Measurements from ENCODE around the gene IGFBP5. TPM values are rescaled to one million over a fixed set of nuclear protein-coding genes. Genes with fewer than 3 reads are reported as not detected.

The IGFBP5 gene
- total RNA-seq, 1 donor from 2014 or later, result 26.1 TPM

DNA sequence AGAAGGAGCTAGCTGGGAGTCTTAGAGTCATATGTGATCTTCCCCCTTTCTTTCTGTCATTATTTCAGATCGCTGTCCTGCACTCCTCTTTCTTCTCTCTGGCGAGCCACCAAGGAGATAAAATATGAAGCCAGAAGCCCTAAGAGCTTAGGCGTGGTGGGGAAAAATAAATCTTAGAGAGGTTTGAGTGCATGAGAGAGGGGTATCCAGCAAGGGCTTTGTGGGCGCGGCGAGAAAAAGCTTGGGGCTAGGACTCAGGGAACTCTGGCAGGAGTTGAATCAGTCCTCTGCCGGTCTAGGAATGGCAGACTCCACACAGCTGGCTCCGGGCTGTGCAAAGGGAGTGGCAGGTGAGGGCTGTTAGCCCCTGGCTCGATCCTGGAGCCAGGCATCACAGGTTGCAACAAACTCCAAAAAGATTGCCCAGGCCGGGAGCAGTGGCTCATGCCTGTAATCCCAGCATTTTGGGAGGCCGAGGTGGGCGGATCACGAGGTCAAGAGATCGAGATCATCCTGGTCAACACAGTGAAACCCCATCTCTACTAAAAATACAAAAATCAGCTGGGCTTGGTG lies 20.1 kb upstream of the IGFBP5 start:
- FAIRE-seq, result no peak
- DNase-seq (ENCODE audit: low spot score in 2 of 2), result no peak

DNA sequence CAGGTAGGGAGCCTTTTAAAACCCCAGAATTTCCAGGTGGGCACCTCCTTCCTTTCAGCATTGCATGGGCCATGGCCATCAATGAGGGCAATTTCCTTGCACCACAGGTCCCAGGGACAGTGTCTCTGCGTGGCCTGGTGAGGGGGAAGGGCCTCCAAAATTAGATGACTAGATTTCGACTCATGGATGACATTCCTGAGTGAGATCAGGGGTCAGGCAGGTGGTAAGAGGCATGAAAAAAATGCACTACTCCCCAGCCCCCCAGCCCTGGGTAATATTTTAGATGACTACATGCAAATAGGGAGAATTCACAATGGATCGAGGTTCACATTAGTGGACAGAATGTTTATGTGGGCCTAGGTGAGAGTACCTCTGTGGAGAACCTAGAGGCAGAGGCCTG lies 19.0 kb upstream of the IGFBP5 start:
- FAIRE-seq (no peak), DNase-seq (ENCODE audit: low spot score in 2 of 2) (no peak)

GRCh38 chr2:216713691-216714336 lies 18.5 kb upstream of the IGFBP5 start:
- FAIRE-seq (no peak), DNase-seq (ENCODE audit: low spot score in 2 of 2) (peak; percentile 36 to 54)

DNA sequence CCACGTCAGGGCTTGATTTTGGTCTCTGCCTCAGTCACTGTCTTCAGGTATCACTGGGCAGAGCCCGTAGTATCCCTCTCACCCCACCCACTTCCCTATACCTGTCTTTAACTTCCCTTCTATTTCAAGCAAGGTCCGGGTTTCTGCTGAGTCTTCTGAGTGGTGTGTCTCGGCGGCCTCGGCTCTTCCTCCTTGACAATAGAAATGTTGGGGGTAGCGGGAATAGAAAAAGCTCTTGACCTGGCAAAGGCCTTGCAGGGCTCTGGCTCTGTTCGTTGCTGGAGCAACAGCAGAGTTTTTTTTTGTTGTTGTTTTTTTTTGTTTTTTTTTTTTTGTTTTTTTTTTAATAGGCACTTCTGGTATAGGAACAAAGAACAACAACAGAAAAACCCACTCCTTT lies 16.0 kb upstream of the IGFBP5 start:
- DNase-seq (ENCODE audit: low spot score in 2 of 2) (no peak), FAIRE-seq (no peak)

GRCh38 chr2:216710551-216711301 lies 15.4 kb upstream of the IGFBP5 start:
- no peak for FAIRE-seq
- DNase-seq (ENCODE audit: low spot score in 2 of 2), result no peak

- no peak for FAIRE-seq
- DNase-seq (ENCODE audit: low spot score in 2 of 2), result no peak
Measured at GRCh38 chr2:216702756-216703155, 7.4 kb upstream of the IGFBP5 start.

- FAIRE-seq (no peak), DNase-seq (ENCODE audit: low spot score in 2 of 2) (no peak)
Measured at GRCh38 chr2:216701544-216701943, 6.2 kb upstream of the IGFBP5 start.

GRCh38 chr2:216700781-216701180 lies 5.4 kb upstream of the IGFBP5 start:
- DNase-seq (ENCODE audit: low spot score in 2 of 2), result no peak
- FAIRE-seq, result no peak

GRCh38 chr2:216700088-216700567 lies 4.8 kb upstream of the IGFBP5 start:
- FAIRE-seq (no peak), DNase-seq (ENCODE audit: low spot score in 2 of 2) (no peak)

DNA sequence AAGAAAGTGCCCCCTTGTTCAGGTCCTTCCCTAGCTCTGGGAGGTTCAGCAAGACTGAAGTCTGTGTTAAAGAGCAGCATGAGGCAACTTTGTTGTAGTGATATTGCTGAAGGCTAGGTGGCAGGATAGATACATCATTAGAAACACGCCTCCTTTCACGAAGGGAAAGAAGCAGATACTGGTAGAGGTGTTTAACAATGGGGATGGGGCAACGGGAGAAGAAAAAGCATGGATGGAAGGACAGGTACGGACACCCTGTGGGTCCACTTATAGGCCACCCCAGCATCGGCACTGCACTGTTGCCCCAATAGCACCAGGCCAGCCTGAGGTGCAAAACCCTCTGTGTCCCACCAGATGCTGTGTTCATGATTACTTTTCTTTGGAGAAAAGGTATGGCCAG lies 3.5 kb upstream of the IGFBP5 start:
- DNase-seq (ENCODE audit: low spot score in 2 of 2), result peak; percentile 44 to 59
- FAIRE-seq, result no peak

DNA sequence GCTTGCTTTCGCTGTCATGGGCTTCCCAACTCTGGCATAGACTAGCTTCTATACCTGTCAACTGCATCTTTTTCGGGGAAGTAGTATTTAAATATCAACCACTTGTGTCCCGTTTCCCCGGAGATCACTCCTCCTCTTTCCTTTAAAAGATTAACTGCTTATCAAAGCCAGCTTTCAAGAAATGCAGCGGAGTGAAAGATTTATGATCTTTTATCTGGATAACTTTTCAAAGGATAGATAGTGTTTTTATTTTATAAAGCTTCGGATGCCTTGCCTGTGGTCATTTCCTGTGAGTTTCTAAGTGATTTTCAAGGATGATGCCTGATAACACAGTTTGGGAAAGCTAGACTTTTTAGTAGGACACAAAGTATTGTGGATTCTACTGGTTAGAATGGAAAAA lies 2.9 kb upstream of the IGFBP5 start:
- DNase-seq (ENCODE audit: low spot score in 2 of 2), result no peak
- no peak for FAIRE-seq

GRCh38 chr2:216696751-216697560 lies 1.6 kb upstream of the IGFBP5 start:
- DNase-seq (ENCODE audit: low spot score in 2 of 2) (no peak), FAIRE-seq (no peak)

- FAIRE-seq (no peak), DNase-seq (ENCODE audit: low spot score in 2 of 2) (no peak)
Measured at GRCh38 chr2:216696321-216696720, 972 bp upstream of the IGFBP5 start.

GRCh38 chr2:216694826-216695217 lies 527 bp downstream of the IGFBP5 start:
- DNase-seq (ENCODE audit: low spot score in 2 of 2) (no peak), FAIRE-seq (no peak)

DNA sequence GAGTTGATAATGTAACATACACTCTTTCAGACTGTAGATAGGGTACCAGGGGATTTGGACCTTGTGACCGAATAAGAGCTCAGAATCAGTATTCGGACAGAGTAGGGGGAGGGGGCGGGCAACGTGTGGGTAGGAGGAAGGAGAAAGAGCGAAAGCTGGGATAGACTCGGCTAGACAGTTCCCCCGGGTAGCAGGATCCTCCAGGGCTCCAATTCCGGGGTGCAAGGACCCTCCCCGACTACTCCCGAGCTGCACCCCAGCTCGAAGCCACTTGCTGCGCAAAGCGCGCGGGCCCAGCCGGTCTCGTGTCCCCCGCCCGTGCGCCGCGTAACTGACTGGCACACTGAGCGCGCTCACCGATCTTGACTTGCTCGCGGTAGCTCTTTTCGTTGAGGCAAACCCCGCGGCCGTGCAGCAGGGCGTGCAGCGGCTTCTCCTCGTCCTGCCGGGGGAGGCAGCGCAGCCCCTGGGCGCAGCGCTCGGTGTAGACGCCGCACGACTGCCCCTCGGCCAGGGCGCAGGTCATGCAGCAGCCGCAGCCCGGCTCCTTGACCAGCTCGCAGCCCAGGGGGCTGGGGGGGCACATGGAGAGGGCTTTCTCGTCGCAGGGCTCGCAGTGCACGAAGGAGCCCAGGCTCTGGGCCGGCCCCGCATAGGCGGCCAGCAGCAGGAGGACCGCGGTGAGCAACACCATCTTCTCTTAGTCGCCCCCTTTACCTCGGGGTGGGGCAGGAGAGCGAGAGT lies 1.1 kb downstream of the IGFBP5 start:
- DNase-seq (ENCODE audit: low spot score in 2 of 2), result no peak
- FAIRE-seq, result no peak

DNA sequence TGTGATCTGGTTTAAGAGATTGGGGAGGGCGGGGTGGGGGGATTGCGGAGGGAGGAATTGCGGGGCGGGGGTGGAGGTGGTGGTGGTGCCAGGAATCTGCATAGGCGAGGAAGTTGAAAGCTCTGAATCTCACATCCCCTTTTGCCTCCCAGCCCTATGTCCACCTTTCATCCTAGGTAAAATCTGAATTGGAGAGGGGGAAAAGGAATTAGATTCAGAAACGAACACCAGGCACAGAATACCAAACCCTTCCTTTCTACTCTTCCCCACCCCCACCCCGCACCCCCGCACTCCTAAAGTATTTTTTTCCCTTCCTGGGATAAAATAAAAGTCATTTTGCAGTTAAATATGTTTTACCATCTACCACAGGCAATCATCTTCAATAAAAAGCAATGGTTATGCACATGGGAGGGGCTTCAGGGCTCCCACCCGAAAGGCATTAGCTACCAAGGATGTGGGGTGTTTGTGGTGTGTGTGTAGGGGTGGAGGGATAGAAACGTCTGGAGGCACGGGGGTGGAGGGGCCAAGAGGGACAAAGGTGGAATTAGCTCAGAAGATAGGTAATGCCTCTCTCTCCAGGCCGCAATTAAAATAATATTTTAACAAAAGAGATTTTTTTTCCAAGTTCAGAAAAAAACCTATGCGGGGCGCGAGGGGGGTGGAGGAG lies 1.8 kb downstream of the IGFBP5 start:
- DNase-seq (ENCODE audit: low spot score in 2 of 2) (no peak), FAIRE-seq (no peak)

DNA sequence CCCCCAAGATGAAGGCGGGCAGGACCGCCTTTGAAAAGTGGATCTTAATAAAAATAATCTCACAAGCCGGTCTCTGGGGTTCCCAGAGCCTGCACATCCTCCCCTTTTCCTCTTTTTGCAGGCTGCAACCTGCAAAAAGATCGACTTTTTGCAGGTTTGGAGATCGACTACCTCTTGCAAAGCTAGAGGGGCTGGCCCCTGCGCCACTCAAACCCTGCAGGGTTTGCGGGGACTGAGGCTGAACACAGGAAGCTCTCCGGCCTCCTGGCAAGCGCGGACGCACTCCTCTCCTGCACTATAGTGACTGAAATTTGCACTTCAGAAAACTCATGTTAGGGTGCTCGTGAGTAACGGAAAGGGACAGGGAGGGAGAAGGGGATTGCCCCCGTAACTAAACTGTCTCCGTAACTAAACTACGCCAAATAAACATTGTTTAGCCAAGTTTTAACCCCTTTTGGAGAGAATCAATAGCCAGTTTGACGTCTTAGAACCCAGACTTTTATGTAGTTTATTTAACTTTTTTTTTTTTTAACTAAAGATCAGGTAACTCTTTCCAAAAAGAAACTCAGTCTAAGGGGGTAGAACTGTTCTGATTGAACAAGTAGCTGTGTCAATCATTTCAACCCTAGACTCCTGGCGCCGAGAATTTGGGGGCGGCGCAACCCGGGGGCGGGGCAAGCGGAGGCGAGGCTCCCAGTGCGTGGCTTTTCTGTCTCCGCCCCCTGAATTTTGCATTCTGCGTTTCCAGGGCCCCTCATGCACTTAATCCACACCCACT lies 2.5 kb downstream of the IGFBP5 start:
- FAIRE-seq (no peak), DNase-seq (ENCODE audit: low spot score in 2 of 2) (peak; percentile 56 to 57)

- FAIRE-seq (no peak), DNase-seq (ENCODE audit: low spot score in 2 of 2) (peak; percentile 60 to 77)
Measured at GRCh38 chr2:216690853-216691741, 4.3 kb downstream of the IGFBP5 start.
